DMS53 (cell line): Measurements from ENCODE around the gene CMSS1.

Source experiments
- DNase-seq: peaks from one replicate; lab custom pipeline; 2025; lab: John Stamatoyannopoulos, UW

The CMSS1 gene

DNA sequence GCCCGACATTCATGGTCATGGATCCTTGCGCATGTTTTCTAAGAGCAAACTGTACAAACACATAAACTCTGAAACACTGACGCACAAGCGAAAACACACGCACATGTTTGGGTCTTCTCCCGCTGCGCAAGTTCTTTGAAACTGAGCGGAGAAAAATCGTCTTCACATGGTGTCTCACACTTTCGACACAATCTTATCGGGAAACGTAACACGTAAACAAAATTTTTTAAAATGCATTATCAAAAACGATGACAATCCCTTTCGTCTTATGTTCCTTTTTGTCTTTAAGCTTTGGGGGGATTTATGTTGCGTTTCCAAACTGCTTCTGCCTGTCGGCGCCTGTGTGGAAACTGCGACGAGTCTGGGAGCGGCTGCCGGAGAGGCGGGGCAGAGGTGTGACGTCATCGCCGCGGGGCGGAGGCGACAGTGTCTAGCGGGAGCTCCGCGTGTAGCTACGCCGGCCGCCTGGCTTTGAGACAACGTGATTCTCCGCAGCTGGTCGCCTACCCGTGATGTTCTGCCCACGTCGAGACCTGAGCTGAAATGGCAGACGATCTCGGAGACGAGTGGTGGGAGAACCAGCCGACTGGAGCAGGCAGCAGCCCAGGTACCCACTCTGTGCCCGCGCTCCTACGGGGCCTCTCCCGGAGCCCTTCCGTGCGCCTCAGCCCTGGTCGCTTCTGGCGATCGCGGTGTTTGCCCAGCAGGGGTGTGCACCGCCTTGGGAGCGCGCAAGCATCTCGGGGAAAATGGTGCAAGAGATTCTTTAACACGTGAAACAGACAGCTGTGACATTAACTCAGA, at the start of gene CMSS1:
TSS of gene CMSS1 (plus strand) at position 426 of the 804 bp plus-strand sequence.
- DNase-seq = peak; percentile 93

DNA sequence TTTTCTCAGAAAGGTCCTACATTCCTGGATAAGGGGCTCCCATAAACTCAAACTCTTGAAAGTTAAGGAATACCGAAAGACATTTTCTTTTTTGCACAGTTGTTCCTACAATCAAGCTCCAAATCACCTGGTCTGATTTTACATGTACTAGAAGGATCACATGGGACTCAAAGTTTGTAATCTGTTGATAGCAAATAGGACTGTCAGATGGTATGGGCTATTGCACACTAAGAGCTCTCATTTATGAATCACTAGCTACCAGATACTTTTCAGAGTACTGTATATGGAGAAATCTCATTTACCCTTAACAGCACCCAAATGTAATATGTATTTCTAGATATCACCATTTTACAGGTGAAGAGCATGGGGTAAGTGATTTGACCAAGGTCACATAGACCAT, 49.5 kb upstream of the CMSS1 start:
- no peak for DNase-seq

DNA sequence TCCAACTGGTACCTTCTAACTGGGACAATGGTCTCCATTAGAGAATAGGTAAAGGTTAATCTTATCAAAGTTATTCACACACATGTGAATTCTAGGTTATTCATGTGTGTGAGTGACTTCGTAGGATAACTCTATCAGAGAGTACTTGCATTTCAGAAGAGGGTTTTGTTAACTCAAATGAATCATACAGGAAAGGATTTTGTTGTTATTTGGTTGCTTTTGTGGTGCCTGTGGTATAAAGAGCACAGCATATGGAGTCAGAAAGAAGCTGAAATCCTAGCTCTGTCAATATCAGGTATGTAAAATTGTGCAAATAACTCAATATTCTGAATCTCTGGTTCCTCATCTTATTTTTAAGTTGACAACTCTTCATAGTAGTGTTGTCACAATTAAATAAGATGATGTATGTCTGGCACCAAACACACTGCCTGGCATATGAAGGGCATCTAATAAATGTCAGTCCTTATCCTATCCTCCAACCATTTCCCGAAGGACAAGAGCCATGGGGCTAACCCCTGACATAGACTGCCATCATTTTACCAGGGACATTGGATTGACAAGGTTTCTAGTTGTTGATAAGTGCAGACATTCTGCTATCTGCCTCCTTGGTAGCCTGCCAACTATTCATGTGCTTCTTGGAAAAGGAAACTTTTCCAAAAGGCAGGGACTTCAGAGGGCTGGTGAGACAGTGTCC, 48.7 kb upstream of the CMSS1 start:
- no peak for DNase-seq

DNA sequence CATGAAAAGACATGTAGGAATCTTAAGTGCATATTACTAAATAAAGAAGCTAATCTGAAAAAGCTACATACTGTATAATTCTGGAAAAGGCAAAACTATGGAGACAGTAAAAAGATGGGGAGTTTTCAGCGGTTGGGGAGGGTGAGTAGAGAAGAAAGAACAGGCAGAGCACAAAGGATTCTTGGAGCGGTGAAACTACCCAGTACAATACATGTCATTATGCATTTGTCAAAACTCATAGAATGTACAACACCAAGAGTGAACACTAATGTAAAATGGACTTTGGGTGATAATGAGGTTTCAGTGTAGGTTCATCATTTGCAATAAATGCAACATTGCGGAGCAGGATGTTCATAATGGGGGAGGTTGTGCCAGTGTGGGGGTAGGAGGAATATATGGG, 45.5 kb upstream of the CMSS1 start:
- no peak for DNase-seq

GRCh38 chr3:99772671-99773070, 45.0 kb upstream of the CMSS1 start:
- DNase-seq = no peak

- DNase-seq = no peak
These were observed 43.2 kb upstream of the CMSS1 start for GRCh38 chr3:99774467-99774866.

- no peak for DNase-seq
These were observed 41.0 kb upstream of the CMSS1 start for GRCh38 chr3:99776516-99777209.

DNA sequence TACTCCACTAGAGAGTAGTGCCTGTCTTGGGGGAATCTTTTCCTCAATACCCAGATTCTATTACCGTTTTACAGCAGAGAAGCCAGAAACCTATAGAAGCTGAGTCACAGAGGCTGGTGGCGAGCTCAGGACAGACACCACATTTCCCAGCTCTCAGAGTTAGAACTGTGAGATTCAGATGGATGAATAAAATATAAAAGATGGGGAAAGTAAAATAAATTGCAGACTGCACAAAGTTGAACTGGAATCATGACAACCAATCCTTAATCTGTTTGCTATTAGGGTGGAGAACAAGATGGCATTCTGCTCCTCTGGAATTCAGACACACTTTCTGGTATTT, 40.5 kb upstream of the CMSS1 start:
- DNase-seq = no peak

- no peak for DNase-seq
These were observed 40.0 kb upstream of the CMSS1 start for GRCh38 chr3:99777708-99778107.

DNA sequence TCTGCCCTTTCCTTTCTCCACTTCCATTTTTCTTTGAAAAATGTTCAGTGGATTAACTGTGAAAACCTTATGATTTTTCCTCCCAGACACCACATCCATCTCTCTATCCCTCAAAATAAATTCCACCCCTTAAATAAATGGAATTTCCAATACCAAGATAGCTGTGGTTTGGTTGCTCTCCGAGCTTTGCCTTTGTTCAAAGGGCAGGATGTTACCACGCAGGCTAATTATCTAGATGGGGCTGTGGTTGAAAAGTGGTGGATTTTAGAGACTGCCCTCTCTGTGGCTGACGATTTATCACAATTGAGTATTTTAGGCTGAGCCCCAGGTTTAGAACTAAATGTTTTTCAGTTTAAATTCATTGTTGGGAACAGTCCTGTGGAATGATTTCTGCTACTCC, 36.9 kb upstream of the CMSS1 start:
- no peak for DNase-seq

DNA sequence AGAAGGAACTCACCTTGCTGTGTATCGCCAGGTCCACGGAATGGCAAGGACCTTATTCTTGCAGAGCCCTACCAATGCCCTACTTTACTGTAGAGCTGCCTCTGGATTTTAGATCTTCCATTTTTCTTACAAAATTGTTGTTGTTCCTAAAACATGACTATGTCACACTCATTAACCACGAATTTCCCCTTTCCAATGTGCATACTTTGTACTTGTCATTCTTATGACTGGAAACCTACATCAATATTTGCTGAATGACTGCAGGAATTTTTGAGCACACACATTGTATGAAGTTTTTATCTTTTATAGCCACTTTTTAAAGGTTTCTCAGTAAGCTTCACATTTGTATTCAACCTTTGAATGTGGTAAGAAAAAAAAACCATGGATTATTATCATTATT, 35.9 kb upstream of the CMSS1 start:
- no peak for DNase-seq

- no peak for DNase-seq
These were observed 34.6 kb upstream of the CMSS1 start for GRCh38 chr3:99783011-99783573.

GRCh38 chr3:99789011-99789721, 28.5 kb upstream of the CMSS1 start:
- DNase-seq = peak; percentile 70

GRCh38 chr3:99794485-99794884, 23.2 kb upstream of the CMSS1 start:
- DNase-seq = no peak

DNA sequence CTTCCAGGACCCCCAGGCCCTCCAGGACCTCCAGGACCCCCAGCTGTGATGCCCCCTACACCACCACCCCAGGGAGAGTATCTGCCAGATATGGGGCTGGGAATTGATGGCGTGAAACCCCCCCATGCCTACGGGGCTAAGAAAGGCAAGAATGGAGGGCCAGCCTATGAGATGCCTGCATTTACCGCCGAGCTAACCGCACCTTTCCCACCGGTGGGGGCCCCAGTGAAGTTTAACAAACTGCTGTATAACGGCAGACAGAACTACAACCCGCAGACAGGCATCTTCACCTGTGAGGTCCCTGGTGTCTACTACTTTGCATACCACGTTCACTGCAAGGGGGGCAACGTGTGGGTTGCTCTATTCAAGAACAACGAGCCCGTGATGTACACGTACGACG, 22.1 kb upstream of the CMSS1 start:
- DNase-seq = no peak

- DNase-seq = no peak
These were observed 18.2 kb upstream of the CMSS1 start for GRCh38 chr3:99799422-99799821.

- DNase-seq = no peak
These were observed 14.4 kb upstream of the CMSS1 start for GRCh38 chr3:99803297-99803696.

- no peak for DNase-seq
These were observed 12.5 kb upstream of the CMSS1 start for GRCh38 chr3:99805160-99805559.

DNA sequence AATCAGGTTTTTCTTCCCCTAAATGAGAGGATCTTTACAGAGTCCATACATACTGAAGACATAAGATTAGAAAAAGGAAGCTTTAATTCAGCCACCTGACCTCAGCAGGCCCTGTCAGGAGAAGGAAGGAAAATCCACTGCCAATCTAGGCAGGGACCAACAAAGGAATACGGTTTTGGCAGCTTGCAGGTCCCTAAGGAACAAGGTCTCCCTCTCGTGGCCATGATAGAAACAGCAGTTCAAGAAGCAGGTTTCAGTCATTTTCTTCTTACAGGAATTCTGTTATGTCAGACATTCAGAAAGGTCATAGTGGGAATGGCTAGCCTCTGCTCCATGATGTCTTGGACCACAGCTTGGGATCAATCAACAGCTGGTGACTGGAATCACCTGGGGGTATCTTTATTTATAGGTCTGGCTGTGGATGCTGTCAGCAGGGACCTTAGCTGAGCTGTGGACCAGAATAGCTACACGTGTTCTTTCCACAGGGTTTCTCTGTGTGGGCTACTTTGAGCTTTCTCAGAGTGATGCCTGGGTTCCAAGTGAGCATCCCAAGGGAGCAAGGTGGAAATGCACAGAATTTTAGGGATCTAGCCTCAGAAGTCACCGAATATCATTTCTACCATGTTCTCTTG, 9.4 kb upstream of the CMSS1 start:
- peak; percentile 75 for DNase-seq

GRCh38 chr3:99809565-99809964, 8.1 kb upstream of the CMSS1 start:
- DNase-seq = no peak

DNA sequence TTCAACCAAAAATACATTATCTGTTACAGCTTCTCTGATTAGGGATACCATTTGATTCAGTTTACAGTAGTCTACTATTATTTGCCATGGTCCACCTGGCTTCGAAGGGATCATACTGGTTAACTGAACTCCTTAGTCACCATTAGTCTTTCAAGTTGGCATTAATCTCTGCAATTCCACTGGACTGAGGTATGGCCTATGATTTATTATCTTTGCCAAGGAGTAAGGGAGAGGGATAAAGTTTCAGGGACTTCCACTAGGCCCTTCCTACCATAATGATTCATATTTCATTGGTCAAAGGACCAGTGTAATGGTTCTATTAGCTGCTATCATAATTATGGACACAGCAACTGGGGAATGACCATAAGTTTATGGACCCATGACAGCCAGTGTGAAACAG, 7.3 kb upstream of the CMSS1 start:
- DNase-seq = no peak

DNA sequence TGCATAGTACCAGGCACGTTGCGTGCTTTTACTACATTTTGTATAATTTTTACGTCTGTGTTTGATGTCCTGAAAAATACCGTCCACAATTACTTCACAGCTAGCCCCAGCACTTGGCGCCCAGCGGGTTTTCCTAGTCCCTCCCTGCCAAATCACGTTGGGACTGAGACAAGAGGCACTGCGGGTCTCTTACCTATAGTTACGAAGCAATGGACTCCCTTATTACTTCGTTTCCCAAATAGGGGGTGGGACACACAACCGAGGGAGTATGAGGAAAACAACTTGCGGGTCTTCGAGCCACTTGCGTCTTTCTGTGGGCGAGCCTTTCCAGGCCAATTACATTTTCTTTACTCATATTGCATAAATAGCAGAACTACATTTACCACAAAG, 620 bp upstream of the CMSS1 start:
- DNase-seq = peak; percentile 64
